ENCODE measurements around the gene ITGA2.

DNA sequence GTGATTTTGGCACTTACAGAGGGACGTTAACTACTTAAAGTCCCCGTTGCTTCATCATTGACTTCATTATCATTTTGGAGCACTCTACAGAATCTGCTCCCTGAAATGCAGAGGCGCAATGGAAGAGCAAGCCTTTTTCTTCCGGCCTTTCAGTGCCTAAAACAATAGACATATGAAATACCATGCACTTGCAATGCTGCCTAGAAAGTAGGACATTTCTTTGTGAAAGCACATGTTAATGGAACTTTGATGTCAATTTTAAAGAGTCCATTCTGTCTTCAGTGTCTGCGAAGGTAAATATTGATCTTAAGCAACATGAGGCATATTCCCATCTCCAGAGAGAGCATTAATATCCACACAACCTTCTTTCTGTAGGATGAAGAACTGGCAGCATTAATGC is 36.3 kb downstream of the ITGA2 start:
- no peak for TF ChIP-seq EZH2 (IDR thresholded peaks at IDR 0.05)
- no peak for TF ChIP-seq POLR2AphosphoS5 (IDR thresholded peaks at IDR 0.05; ENCODE audit: borderline replicate concordance, low read depth, low read length)

Data from SK-N-MC (cell line).